CD8-positive, alpha-beta memory T cell (primary cell): ENCODE measurements around the gene SCGB1C1. TPM values are rescaled to one million over a fixed set of nuclear protein-coding genes. Genes with fewer than 3 reads are reported as not detected.

ENCODE experiments used
- CTCF ChIA-PET: fragments of 350-600 bp; sonication (Branson Sonifier 250); formaldehyde crosslinking; loops from one replicate; lab custom pipeline; 2021; ENCODE audit warnings: antibody characterized with exemption; lab: Charles Lee
- POLR2A ChIA-PET: fragments of 350-600 bp; sonication (Branson Sonifier 250); formaldehyde crosslinking; loops from one replicate; lab custom pipeline; 2021; ENCODE audit warnings: antibody characterized with exemption; lab: Charles Lee
- DNase-seq, 5 donors: peaks; one replicate each; pipeline versions ENCODE4 v3.0.0 to v3.0.0-alpha.2; 2020 to 2022; ENCODE audit warnings: mixed read lengths in 1 of 5
- H3K27ac ChIP-seq: one replicate; pipeline ENCODE4 v1.7.0; 2013; ENCODE audit warnings: low read depth, mild to moderate bottlenecking, low read length, moderate library complexity
- H3K27me3 ChIP-seq: 2 replicates; pipeline ENCODE4 v1.7.0; 2013; ENCODE audit warnings: low read length, mild to moderate bottlenecking; ENCODE audit not compliant: insufficient read depth, poor library complexity, severe bottlenecking
- H3K36me3 ChIP-seq: 2 replicates; pipeline ENCODE4 v1.7.0; 2013; ENCODE audit warnings: mild to moderate bottlenecking, low read length, moderate library complexity; ENCODE audit not compliant: insufficient read depth
- H3K4me1 ChIP-seq: 2 replicates; pipeline ENCODE4 v1.7.0; 2013; ENCODE audit warnings: mild to moderate bottlenecking, low read length, moderate library complexity; ENCODE audit not compliant: insufficient read depth
- H3K4me3 ChIP-seq: 2 replicates; pipeline ENCODE4 v1.7.0; 2013; ENCODE audit warnings: mild to moderate bottlenecking, low read length
- H3K9me3 ChIP-seq: 2 replicates; pipeline ENCODE4 v1.7.0; 2013; ENCODE audit warnings: mild to moderate bottlenecking, low read length
- H3K27ac Mint-ChIP-seq, 8 donors: one replicate each; pipeline ENCODE4 v1.8.0; 2020 to 2021; ENCODE audit warnings: mixed read lengths in 8 of 8, mild to moderate bottlenecking in 6 of 8, inconsistent platforms in 3 of 8, moderate library complexity in 3 of 8
- H3K27me3 Mint-ChIP-seq, 2 donors: one replicate each; pipeline ENCODE4 v1.8.0; 2020 to 2021; ENCODE audit warnings: mixed read lengths in 2 of 2, mild to moderate bottlenecking in 1 of 2, moderate library complexity in 1 of 2
- H3K36me3 Mint-ChIP-seq, 3 donors: one replicate each; pipeline ENCODE4 v1.8.0; 2020 to 2021; ENCODE audit warnings: mixed read lengths in 3 of 3, inconsistent platforms in 1 of 3, mild to moderate bottlenecking in 1 of 3
- H3K4me1 Mint-ChIP-seq, 3 donors: one replicate each; pipeline ENCODE4 v1.8.0; 2020 to 2021; ENCODE audit warnings: mixed read lengths in 3 of 3, inconsistent platforms in 1 of 3, mild to moderate bottlenecking in 1 of 3
- H3K4me3 Mint-ChIP-seq, 7 donors: one replicate each; pipeline ENCODE4 v1.8.0; 2020 to 2021; ENCODE audit warnings: mixed read lengths in 7 of 7, mild to moderate bottlenecking in 6 of 7, moderate library complexity in 4 of 7, inconsistent platforms in 2 of 7
- H3K9me3 Mint-ChIP-seq, 5 donors: one replicate each; pipeline ENCODE4 v1.8.0; 2020 to 2022; ENCODE audit warnings: mixed read lengths in 5 of 5, mild to moderate bottlenecking in 3 of 5, moderate library complexity in 2 of 5, inconsistent platforms in 1 of 5
- polyA plus RNA-seq: library from polyadenylated mRNA; unstranded; fragments of 300-500 nt; fragmentation: Illumina TruSeq; gene quantifications from one replicate; pipeline ENCODE4 v1.2.3, GENCODE V29; 2021
- total RNA-seq, 2 experiments: library from RNA; stranded (reverse); gene quantifications; one replicate each; pipeline ENCODE4 v1.2.3, GENCODE V29; 2021

The SCGB1C1 gene
- total and polyA plus RNA-seq, 3 experiments from 2014 or later, result not detected

GRCh38 chr11:202490-202889, 9.6 kb downstream of the SCGB1C1 start:
- peaks cover 0 to 3% (median 0%) of the 10 kb centered on the region in 5 donors for H3K9me3 Mint-ChIP-seq
- peaks cover 43 to 55% (median 46%) of the 10 kb centered on the region in 3 donors for H3K4me1 Mint-ChIP-seq
- H3K4me1 ChIP-seq, result peaks cover 50% of the 10 kb centered on the region
- POLR2A ChIA-PET, result no interaction called here
- H3K27ac ChIP-seq, result no peak overlapping the region
- CTCF ChIA-PET, result no interaction called here
- H3K27me3 ChIP-seq, result no peaks in the 10 kb centered on the region
- no peak overlapping the region for H3K4me3 ChIP-seq
- peaks cover 0 to 5% of the 10 kb centered on the region in 2 donors for H3K27me3 Mint-ChIP-seq
- peaks cover 32% of the 10 kb centered on the region for H3K36me3 ChIP-seq
- H3K27ac Mint-ChIP-seq, result peak overlapping the region; percentile 6 to 89 (median 46)
- H3K9me3 ChIP-seq, result no peaks in the 10 kb centered on the region
- peaks cover 0 to 63% (median 0%) of the 10 kb centered on the region in 3 donors for H3K36me3 Mint-ChIP-seq
- H3K4me3 Mint-ChIP-seq, result peak overlapping the region in 3 of 7 donors; percentile 0 to 45 (median 29)
- no peak for DNase-seq

GRCh38 chr11:203056-203944, 10.4 kb downstream of the SCGB1C1 start:
- Mint-ChIP-seq H3K9me3 (peaks cover 0 to 3% (median 0%) of the 10 kb centered on the region in 5 donors), H3K4me3 (peak overlapping the region in 3 of 7 donors; percentile 29 to 69 (median 65)), H3K36me3 (peaks cover 0 to 71% (median 0%) of the 10 kb centered on the region in 3 donors), H3K4me1 (peaks cover 46 to 57% (median 48%) of the 10 kb centered on the region in 3 donors), H3K27me3 (peaks cover 0 to 8% of the 10 kb centered on the region in 2 donors), H3K27ac (peak overlapping the region in 7 of 8 donors; percentile 7 to 88 (median 63))
- Histone ChIP-seq H3K4me1 (peaks cover 50% of the 10 kb centered on the region), H3K4me3 (no peak overlapping the region), H3K9me3 (no peaks in the 10 kb centered on the region), H3K27me3 (no peaks in the 10 kb centered on the region), H3K27ac (no peak overlapping the region), H3K36me3 (peaks cover 32% of the 10 kb centered on the region)
- POLR2A ChIA-PET, result no interaction called here
- CTCF ChIA-PET, result interaction anchor here (1.0 kb wide), 1 partner anchor 47 kb away, joined by 4 read pairs; no protein-coding TSS in a partner anchor
- no peak for DNase-seq

GRCh38 chr11:203945-204586, 11.2 kb downstream of the SCGB1C1 start:
- Histone ChIP-seq H3K36me3 (peaks cover 32% of the 10 kb centered on the region), H3K4me3 (no peak overlapping the region), H3K9me3 (no peaks in the 10 kb centered on the region), H3K27me3 (no peaks in the 10 kb centered on the region), H3K27ac (no peak overlapping the region), H3K4me1 (peaks cover 52% of the 10 kb centered on the region)
- Mint-ChIP-seq H3K4me3 (peak overlapping the region in 5 of 7 donors; percentile 15 to 69 (median 57)), H3K36me3 (peaks cover 0 to 73% (median 0%) of the 10 kb centered on the region in 3 donors), H3K27me3 (peaks cover 0 to 8% of the 10 kb centered on the region in 2 donors), H3K9me3 (peaks cover 0 to 3% (median 0%) of the 10 kb centered on the region in 5 donors), H3K4me1 (peaks cover 46 to 63% (median 48%) of the 10 kb centered on the region in 3 donors), H3K27ac (peak overlapping the region in 7 of 8 donors; percentile 61 to 88 (median 80))
- CTCF ChIA-PET, result interaction anchor here (1.0 kb wide), 1 partner anchor 46 kb away, joined by 4 read pairs; no protein-coding TSS in a partner anchor
- no peak for DNase-seq
- POLR2A ChIA-PET, result no interaction called here

- Histone ChIP-seq H3K36me3 (peaks cover 35% of the 10 kb centered on the region), H3K9me3 (no peaks in the 10 kb centered on the region), H3K27ac (no peak overlapping the region), H3K4me3 (no peak overlapping the region), H3K4me1 (peaks cover 57% of the 10 kb centered on the region), H3K27me3 (no peaks in the 10 kb centered on the region)
- H3K27ac Mint-ChIP-seq, result peak overlapping the region in 6 of 8 donors; percentile 32 to 87 (median 64)
- ChIA-PET POLR2A (no interaction called here), CTCF (interaction anchor here (0.6 kb wide), 1 partner anchor 108 kb away, joined by 3 read pairs; no protein-coding TSS in a partner anchor)
- peaks cover 0 to 8% of the 10 kb centered on the region in 2 donors for H3K27me3 Mint-ChIP-seq
- H3K36me3 Mint-ChIP-seq, result peaks cover 0 to 74% (median 0%) of the 10 kb centered on the region in 3 donors
- H3K9me3 Mint-ChIP-seq, result peaks cover 0 to 3% (median 0%) of the 10 kb centered on the region in 5 donors
- H3K4me3 Mint-ChIP-seq, result peak overlapping the region in 5 of 7 donors; percentile 11 to 66 (median 34)
- H3K4me1 Mint-ChIP-seq, result peaks cover 46 to 69% (median 48%) of the 10 kb centered on the region in 3 donors
- no peak for DNase-seq
Measured at GRCh38 chr11:204587-205109, 11.8 kb downstream of the SCGB1C1 start.

- H3K27me3 Mint-ChIP-seq, result peaks cover 0 to 8% of the 10 kb centered on the region in 2 donors
- H3K36me3 Mint-ChIP-seq, result peaks cover 0 to 79% (median 0%) of the 10 kb centered on the region in 3 donors
- peak overlapping the region; percentile 95 to 100 (median 98) for H3K4me3 Mint-ChIP-seq
- DNase-seq, result no peak
- CTCF ChIA-PET, result interaction anchor here (0.6 to 1.3 kb wide), 2 partner anchors 107 to 150 kb away, joined by 3 read pairs; no protein-coding TSS in a partner anchor
- H3K9me3 Mint-ChIP-seq, result peaks cover 0 to 3% (median 0%) of the 10 kb centered on the region in 5 donors
- Histone ChIP-seq H3K4me1 (peaks cover 65% of the 10 kb centered on the region), H3K4me3 (peak overlapping the region; percentile 83), H3K9me3 (no peaks in the 10 kb centered on the region), H3K27me3 (no peaks in the 10 kb centered on the region), H3K27ac (peak overlapping the region; percentile 93), H3K36me3 (peaks cover 43% of the 10 kb centered on the region)
- H3K27ac Mint-ChIP-seq, result peak overlapping the region in 7 of 8 donors; percentile 93 to 100 (median 98)
- POLR2A ChIA-PET, result interaction anchor here (0.7 to 2.3 kb wide), 5 partner anchors 30 to 301 kb away, joined by 3 to 26 read pairs (median 8); partner anchors contain the start of genes PTDSS2 and RNH1
- peaks cover 51 to 76% (median 56%) of the 10 kb centered on the region in 3 donors for H3K4me1 Mint-ChIP-seq
Measured at GRCh38 chr11:205221-206001, 12.5 kb downstream of the SCGB1C1 start.

GRCh38 chr11:206002-206384, 13.1 kb downstream of the SCGB1C1 start:
- Mint-ChIP-seq H3K27me3 (peaks cover 0 to 8% of the 10 kb centered on the region in 2 donors), H3K36me3 (peaks cover 0 to 79% (median 0%) of the 10 kb centered on the region in 3 donors), H3K27ac (peak overlapping the region; percentile 93 to 100 (median 98)), H3K4me3 (peak overlapping the region; percentile 95 to 100 (median 98)), H3K4me1 (peaks cover 53 to 82% (median 58%) of the 10 kb centered on the region in 3 donors), H3K9me3 (peaks cover 0 to 3% (median 0%) of the 10 kb centered on the region in 5 donors)
- Histone ChIP-seq H3K4me1 (peaks cover 69% of the 10 kb centered on the region), H3K9me3 (no peaks in the 10 kb centered on the region), H3K4me3 (peak overlapping the region; percentile 83), H3K27me3 (no peaks in the 10 kb centered on the region), H3K36me3 (peaks cover 48% of the 10 kb centered on the region), H3K27ac (peak overlapping the region; percentile 93)
- ChIA-PET CTCF (interaction anchor here (1.3 to 2.5 kb wide), 4 partner anchors 28 to 150 kb away, joined by 3 to 8 read pairs (median 5); partner anchors contain the start of genes PSMD13 and SIRT3), POLR2A (interaction anchor here (1.1 to 2.6 kb wide), 7 partner anchors 29 to 301 kb away, joined by 3 to 28 read pairs (median 18); partner anchors contain the start of genes PTDSS2 and RNH1)
- no peak for DNase-seq
